ENCODE data around the gene CTDSPL. TPM values are rescaled to one million over a fixed set of nuclear protein-coding genes. Genes with fewer than 3 reads are reported as not detected.

Gene CTDSPL
- total and polyA plus RNA-seq, 10 of the 15 experiments (the other 5 are each of a cell fraction or from before 2014, with no cell fraction given): 0.05 to 0.51 (median 0.18) TPM; not detected in 6

DNA sequence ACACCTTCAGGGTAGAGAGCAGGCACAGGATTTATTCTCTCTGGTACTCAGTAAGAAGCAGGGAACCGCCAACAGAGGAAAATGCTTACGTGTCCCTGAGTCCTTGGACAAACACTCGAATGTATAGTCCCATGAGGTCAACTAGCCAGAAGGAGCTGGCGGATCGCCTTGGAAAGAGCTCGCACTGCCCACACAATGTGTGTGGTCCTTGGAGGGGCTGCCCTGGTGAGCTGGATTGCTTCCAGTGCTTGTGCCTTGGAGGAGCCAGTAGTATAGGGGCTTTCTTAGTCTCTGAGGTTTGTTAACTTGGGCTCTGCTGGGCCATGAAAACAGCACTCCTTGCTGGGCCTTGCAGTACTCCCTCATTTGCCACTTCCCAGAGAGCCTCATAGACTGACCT is 88.2 kb downstream of the CTDSPL start:
- Histone ChIP-seq H3K79me2 (ENCODE audit: control insufficient read depth, insufficient read depth, low read length) (no peaks in the 10 kb centered on the region), H3K4me3 (no peak overlapping the region), H4K20me1 (ENCODE audit: control insufficient read depth, insufficient read depth) (no peaks in the 10 kb centered on the region), H3K36me3 (ENCODE audit: control insufficient read depth in 2 of 2, insufficient read depth in 2 of 2, low read length in 1 of 2) (no peaks in the 10 kb centered on the region), H3K9me3 (replicated peaks; ENCODE audit: control insufficient read depth, insufficient read depth, low read length) (no peaks in the 10 kb centered on the region), H3K27me3 (replicated peaks in 1 of 2; ENCODE audit: control insufficient read depth in 2 of 2, insufficient read depth in 2 of 2, low read length in 1 of 2) (peaks cover 0 to 1% of the 10 kb centered on the region in 2 experiments; a peak in 1 of 4 replicates), H3K4me1 (ENCODE audit: control insufficient read depth, insufficient read depth, low read length) (no peaks in the 10 kb centered on the region), H2AFZ (ENCODE audit: control insufficient read depth, low read depth, low read length) (no peak overlapping the region), H3K27ac (ENCODE audit: control insufficient read depth, insufficient read depth) (no peak overlapping the region), H3K9ac (ENCODE audit: control insufficient read depth, insufficient read depth, low read length) (no peak overlapping the region), H3K4me2 (ENCODE audit: control insufficient read depth, insufficient read depth) (no peak overlapping the region)
- intact Hi-C loops (cut with micrococcal nuclease; ENCODE audit: unreplicated experiment): no loop called here
- ChIA-PET POLR2A (no interaction called here), SMC1A (ENCODE audit: uncharacterized antibody, unreplicated experiment) (no interaction called here), RAD21 (ENCODE audit: unreplicated experiment) (no interaction called here), CTCF (interaction anchor here (0.9 kb wide), 1 partner anchor 70 kb away, joined by 3 read pairs; no protein-coding TSS in a partner anchor)
- FAIRE-seq (no peak), ATAC-seq (no peak), DNase-seq (ENCODE audit: low read depth, low spot score) (no peak)
- in situ Hi-C loops (cut with MboI): no loop called here
- whole genome bisulfite sequencing (ENCODE audit: insufficient coverage, insufficient replicate concordance, low lambda C conversion rate, missing lambda C conversion rate): 55% methylated on average over 6 of the region's 6 CpGs
- BruUV-seq (replicated peaks): no TSS peak
- TF ChIP-seq EZH2 (IDR thresholded peaks at IDR 0.05; ENCODE audit: borderline replicate concordance, control insufficient read depth, low read depth, low read length) (no peak), PAX5 (IDR thresholded peaks at IDR 0.05; ENCODE audit: borderline replicate concordance, low read depth, low read length) (no peak), KDM1A (IDR thresholded peaks at IDR 0.05; ENCODE audit: borderline replicate concordance) (no peak), CBFB (IDR thresholded peaks at IDR 0.05; ENCODE audit: low read depth) (no peak), KAT2A (conservative IDR thresholded peaks at IDR 0.05; ENCODE audit: control insufficient read depth, low read depth, low read length) (no peak), MYB (IDR thresholded peaks at IDR 0.05; ENCODE audit: borderline replicate concordance, low read depth, low read length) (no peak), ZNF274 (IDR thresholded peaks at IDR 0.05; ENCODE audit: insufficient read depth, insufficient read length) (no peak), TARDBP (IDR thresholded peaks at IDR 0.05; ENCODE audit: borderline replicate concordance) (no peak), ZNF207 (IDR thresholded peaks at IDR 0.05; ENCODE audit: borderline replicate concordance) (no peak), STAT3 (IDR thresholded peaks at IDR 0.05; ENCODE audit: low read depth, low read length) (no peak), SMC3 (IDR thresholded peaks at IDR 0.05; ENCODE audit: borderline replicate concordance, low read length) (no peak), BRCA1 (IDR thresholded peaks at IDR 0.05; ENCODE audit: low read depth, low read length) (no peak), ZSCAN29 (IDR thresholded peaks at IDR 0.05) (no peak)
- TF ChIP-seq, protein P1, sequence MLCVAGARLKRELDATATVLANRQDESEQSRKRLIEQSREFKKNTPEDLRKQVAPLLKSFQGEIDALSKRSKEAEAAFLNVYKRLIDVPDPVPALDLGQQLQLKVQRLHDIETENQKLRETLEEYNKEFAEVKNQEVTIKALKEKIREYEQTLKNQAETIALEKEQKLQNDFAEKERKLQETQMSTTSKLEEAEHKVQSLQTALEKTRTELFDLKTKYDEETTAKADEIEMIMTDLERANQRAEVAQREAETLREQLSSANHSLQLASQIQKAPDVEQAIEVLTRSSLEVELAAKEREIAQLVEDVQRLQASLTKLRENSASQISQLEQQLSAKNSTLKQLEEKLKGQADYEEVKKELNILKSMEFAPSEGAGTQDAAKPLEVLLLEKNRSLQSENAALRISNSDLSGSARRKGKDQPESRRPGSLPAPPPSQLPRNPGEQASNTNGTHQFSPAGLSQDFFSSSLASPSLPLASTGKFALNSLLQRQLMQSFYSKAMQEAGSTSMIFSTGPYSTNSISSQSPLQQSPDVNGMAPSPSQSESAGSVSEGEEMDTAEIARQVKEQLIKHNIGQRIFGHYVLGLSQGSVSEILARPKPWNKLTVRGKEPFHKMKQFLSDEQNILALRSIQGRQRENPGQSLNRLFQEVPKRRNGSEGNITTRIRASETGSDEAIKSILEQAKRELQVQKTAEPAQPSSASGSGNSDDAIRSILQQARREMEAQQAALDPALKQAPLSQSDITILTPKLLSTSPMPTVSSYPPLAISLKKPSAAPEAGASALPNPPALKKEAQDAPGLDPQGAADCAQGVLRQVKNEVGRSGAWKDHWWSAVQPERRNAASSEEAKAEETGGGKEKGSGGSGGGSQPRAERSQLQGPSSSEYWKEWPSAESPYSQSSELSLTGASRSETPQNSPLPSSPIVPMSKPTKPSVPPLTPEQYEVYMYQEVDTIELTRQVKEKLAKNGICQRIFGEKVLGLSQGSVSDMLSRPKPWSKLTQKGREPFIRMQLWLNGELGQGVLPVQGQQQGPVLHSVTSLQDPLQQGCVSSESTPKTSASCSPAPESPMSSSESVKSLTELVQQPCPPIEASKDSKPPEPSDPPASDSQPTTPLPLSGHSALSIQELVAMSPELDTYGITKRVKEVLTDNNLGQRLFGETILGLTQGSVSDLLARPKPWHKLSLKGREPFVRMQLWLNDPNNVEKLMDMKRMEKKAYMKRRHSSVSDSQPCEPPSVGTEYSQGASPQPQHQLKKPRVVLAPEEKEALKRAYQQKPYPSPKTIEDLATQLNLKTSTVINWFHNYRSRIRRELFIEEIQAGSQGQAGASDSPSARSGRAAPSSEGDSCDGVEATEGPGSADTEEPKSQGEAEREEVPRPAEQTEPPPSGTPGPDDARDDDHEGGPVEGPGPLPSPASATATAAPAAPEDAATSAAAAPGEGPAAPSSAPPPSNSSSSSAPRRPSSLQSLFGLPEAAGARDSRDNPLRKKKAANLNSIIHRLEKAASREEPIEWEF (IDR thresholded peaks at IDR 0.05; ENCODE audit: insufficient replicate concordance, low read depth, low read length): no peak
- TF ChIP-seq, protein P2, sequence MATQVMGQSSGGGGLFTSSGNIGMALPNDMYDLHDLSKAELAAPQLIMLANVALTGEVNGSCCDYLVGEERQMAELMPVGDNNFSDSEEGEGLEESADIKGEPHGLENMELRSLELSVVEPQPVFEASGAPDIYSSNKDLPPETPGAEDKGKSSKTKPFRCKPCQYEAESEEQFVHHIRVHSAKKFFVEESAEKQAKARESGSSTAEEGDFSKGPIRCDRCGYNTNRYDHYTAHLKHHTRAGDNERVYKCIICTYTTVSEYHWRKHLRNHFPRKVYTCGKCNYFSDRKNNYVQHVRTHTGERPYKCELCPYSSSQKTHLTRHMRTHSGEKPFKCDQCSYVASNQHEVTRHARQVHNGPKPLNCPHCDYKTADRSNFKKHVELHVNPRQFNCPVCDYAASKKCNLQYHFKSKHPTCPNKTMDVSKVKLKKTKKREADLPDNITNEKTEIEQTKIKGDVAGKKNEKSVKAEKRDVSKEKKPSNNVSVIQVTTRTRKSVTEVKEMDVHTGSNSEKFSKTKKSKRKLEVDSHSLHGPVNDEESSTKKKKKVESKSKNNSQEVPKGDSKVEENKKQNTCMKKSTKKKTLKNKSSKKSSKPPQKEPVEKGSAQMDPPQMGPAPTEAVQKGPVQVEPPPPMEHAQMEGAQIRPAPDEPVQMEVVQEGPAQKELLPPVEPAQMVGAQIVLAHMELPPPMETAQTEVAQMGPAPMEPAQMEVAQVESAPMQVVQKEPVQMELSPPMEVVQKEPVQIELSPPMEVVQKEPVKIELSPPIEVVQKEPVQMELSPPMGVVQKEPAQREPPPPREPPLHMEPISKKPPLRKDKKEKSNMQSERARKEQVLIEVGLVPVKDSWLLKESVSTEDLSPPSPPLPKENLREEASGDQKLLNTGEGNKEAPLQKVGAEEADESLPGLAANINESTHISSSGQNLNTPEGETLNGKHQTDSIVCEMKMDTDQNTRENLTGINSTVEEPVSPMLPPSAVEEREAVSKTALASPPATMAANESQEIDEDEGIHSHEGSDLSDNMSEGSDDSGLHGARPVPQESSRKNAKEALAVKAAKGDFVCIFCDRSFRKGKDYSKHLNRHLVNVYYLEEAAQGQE (IDR thresholded peaks at IDR 0.05; ENCODE audit: low read depth, low read length): no peak

All from GM12878 (cell line).